Measurements from ENCODE around the gene ILF2. TPM values are rescaled to one million over a fixed set of nuclear protein-coding genes. Genes with fewer than 3 reads are reported as not detected.

ILF2 gene
- total RNA-seq, 3 donors from 2014 or later (not counting 1 experiment from before 2014, with no cell fraction given): 97.6 to 134 (median 110) TPM

- Histone ChIP-seq H3K27me3 (ENCODE audit: control insufficient read depth, insufficient read depth, low read length) (no peaks in the 10 kb centered on the region), H3K4me1 (ENCODE audit: control insufficient read depth, insufficient read depth, low read length) (no peaks in the 10 kb centered on the region), H3K4me3 (ENCODE audit: low read length) (no peak overlapping the region), H3K9me3 (ENCODE audit: control insufficient read depth, insufficient read depth, low read length) (no peaks in the 10 kb centered on the region), H3K27ac (ENCODE audit: low read length) (no peak overlapping the region), H3K36me3 (ENCODE audit: control insufficient read depth, insufficient read depth, low read length) (no peaks in the 10 kb centered on the region)
- Mint-ChIP-seq H3K36me3 (no peaks in the 10 kb centered on the region), H3K4me1 (no peaks in the 10 kb centered on the region), H3K4me3 (no peak overlapping the region), H3K9me3 (no peaks in the 10 kb centered on the region), H3K27me3 (ENCODE audit: low read depth in 2 of 2) (no peaks in the 10 kb centered on the region), H3K27ac (no peak overlapping the region)
- DNase-seq (no peak), ATAC-seq (no peak)
- no peak for TF ChIP-seq CTCF (IDR thresholded peaks at IDR 0.05)
- WGBS (ENCODE audit: insufficient coverage): 95% methylated on average over 9 of the region's 9 CpGs
- intact Hi-C loops (cut with micrococcal nuclease): no loop called here
Observed at GRCh38 chr1:153705484-153705883, 34.7 kb upstream of the ILF2 start.

- Mint-ChIP-seq H3K36me3 (no peaks in the 10 kb centered on the region), H3K27ac (no peak overlapping the region), H3K4me3 (no peak overlapping the region), H3K9me3 (no peaks in the 10 kb centered on the region), H3K27me3 (ENCODE audit: low read depth in 2 of 2) (no peaks in the 10 kb centered on the region), H3K4me1 (peaks cover 0 to 7% of the 10 kb centered on the region in 2 donors)
- Histone ChIP-seq H3K9me3 (ENCODE audit: control insufficient read depth, insufficient read depth, low read length) (no peaks in the 10 kb centered on the region), H3K36me3 (ENCODE audit: control insufficient read depth, insufficient read depth, low read length) (no peaks in the 10 kb centered on the region), H3K4me3 (ENCODE audit: low read length) (no peak overlapping the region), H3K27me3 (ENCODE audit: control insufficient read depth, insufficient read depth, low read length) (peaks cover 5% of the 10 kb centered on the region), H3K27ac (ENCODE audit: low read length) (no peak overlapping the region), H3K4me1 (ENCODE audit: control insufficient read depth, insufficient read depth, low read length) (peaks cover 8% of the 10 kb centered on the region)
- no peak for TF ChIP-seq CTCF (IDR thresholded peaks at IDR 0.05)
- intact Hi-C loops (cut with micrococcal nuclease): no loop called here
- 91% methylated on average over 5 of the region's 6 CpGs for WGBS (ENCODE audit: insufficient coverage)
- ATAC-seq (no peak), DNase-seq (no peak)
Observed at GRCh38 chr1:153699768-153700167, 29.0 kb upstream of the ILF2 start.

GRCh38 chr1:153698923-153699714 lies 28.3 kb upstream of the ILF2 start:
- no peaks in the 10 kb centered on the region for H3K9me3 ChIP-seq (ENCODE audit: control insufficient read depth, insufficient read depth, low read length)
- H3K4me3 ChIP-seq (ENCODE audit: low read length): no peak overlapping the region
- no peak overlapping the region for H3K27ac ChIP-seq (ENCODE audit: low read length)
- WGBS (ENCODE audit: insufficient coverage): 93% methylated on average over 6 of the region's 6 CpGs
- no peaks in the 10 kb centered on the region for H3K36me3 ChIP-seq (ENCODE audit: control insufficient read depth, insufficient read depth, low read length)
- no peak overlapping the region for H3K27ac Mint-ChIP-seq
- no peaks in the 10 kb centered on the region for H3K9me3 Mint-ChIP-seq
- peaks cover 5% of the 10 kb centered on the region for H3K27me3 ChIP-seq (ENCODE audit: control insufficient read depth, insufficient read depth, low read length)
- H3K4me3 Mint-ChIP-seq: no peak overlapping the region
- H3K36me3 Mint-ChIP-seq: no peaks in the 10 kb centered on the region
- ATAC-seq: no peak
- H3K4me1 Mint-ChIP-seq: peaks cover 0 to 7% of the 10 kb centered on the region in 2 donors
- peaks cover 8% of the 10 kb centered on the region for H3K4me1 ChIP-seq (ENCODE audit: control insufficient read depth, insufficient read depth, low read length)
- DNase-seq: no peak
- no peaks in the 10 kb centered on the region for H3K27me3 Mint-ChIP-seq (ENCODE audit: low read depth in 2 of 2)
- no peak for TF ChIP-seq CTCF (IDR thresholded peaks at IDR 0.05)
- intact Hi-C loops (cut with micrococcal nuclease): no loop called here

All from natural killer cell (primary cell).